ENCODE measurements around the gene INO80.

The INO80 gene

GRCh38 chr15:40969363-40969762 lies 146.7 kb downstream of the INO80 start:
- no peak overlapping the region for H3K4me2 ChIP-seq
- TF ChIP-seq CTCF (conservative IDR thresholded peaks at IDR 0.05; ENCODE audit: low read depth, low read length): no peak
- no peak overlapping the region for H2AFZ ChIP-seq (ENCODE audit: low read depth)
- H3K4me1 ChIP-seq (ENCODE audit: low read depth, poor library complexity, severe bottlenecking): no peaks in the 10 kb centered on the region
- H3K79me2 ChIP-seq (ENCODE audit: insufficient read depth, low read depth): no peaks in the 10 kb centered on the region
- H3K27me3 ChIP-seq (ENCODE audit: insufficient read depth, low read depth): no peaks in the 10 kb centered on the region
- no peaks in the 10 kb centered on the region for H4K20me1 ChIP-seq (ENCODE audit: insufficient read depth)
- no peak overlapping the region for H3K4me3 ChIP-seq (IDR thresholded peaks at IDR 0.05; ENCODE audit: insufficient read depth, low read depth, low read length)
- no peak overlapping the region for H3K9ac ChIP-seq
- H3K36me3 ChIP-seq (ENCODE audit: insufficient read depth): no peaks in the 10 kb centered on the region
- no peak overlapping the region for H3K27ac ChIP-seq

DNA sequence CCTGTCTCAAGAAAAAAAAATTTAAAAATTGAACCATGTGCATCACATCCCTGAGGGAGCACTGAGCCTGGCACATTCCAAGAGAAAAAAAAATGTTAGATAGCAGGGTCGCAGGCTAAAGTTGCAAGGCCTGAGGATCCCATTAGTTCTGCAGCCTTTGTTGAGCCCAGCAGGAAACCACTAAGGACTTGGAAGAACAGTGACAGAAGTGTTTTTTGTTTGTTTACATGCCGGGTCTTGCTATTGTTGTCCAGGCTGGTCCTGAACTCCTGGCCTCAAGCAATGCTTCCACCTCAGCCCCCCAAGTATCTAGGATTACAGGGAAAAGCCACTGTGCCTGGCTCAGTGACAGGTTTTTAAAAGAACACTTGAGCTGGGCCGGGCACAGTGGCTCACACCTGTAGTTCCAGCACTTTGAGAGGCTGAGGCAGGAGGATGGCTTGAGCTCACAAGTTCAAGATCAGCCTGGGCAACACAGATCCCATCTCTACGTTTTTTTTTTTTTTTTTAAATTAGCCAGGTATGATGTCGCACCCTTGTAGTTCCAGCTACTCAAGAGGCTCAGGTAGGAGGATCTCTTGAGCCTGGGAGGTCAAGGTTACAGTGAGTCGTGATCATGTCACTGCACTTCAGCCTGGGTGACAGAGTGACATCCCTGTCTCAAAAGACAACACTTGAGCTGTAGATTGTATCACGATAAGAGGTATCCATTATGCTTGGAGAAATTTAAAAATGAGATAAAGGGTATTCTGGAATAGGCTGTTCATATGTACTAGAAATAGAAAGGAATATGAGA lies 147.6 kb downstream of the INO80 start:
- Histone ChIP-seq H3K4me1 (ENCODE audit: low read depth, poor library complexity, severe bottlenecking) (no peaks in the 10 kb centered on the region), H3K36me3 (ENCODE audit: insufficient read depth) (no peaks in the 10 kb centered on the region), H3K4me3 (IDR thresholded peaks at IDR 0.05; ENCODE audit: insufficient read depth, low read depth, low read length) (no peak overlapping the region), H2AFZ (ENCODE audit: low read depth) (no peak overlapping the region), H3K4me2 (no peak overlapping the region), H3K79me2 (ENCODE audit: insufficient read depth, low read depth) (no peaks in the 10 kb centered on the region), H4K20me1 (ENCODE audit: insufficient read depth) (no peaks in the 10 kb centered on the region), H3K9ac (no peak overlapping the region), H3K27ac (no peak overlapping the region), H3K27me3 (ENCODE audit: insufficient read depth, low read depth) (no peaks in the 10 kb centered on the region)
- no peak for TF ChIP-seq CTCF (conservative IDR thresholded peaks at IDR 0.05; ENCODE audit: low read depth, low read length)

DNA sequence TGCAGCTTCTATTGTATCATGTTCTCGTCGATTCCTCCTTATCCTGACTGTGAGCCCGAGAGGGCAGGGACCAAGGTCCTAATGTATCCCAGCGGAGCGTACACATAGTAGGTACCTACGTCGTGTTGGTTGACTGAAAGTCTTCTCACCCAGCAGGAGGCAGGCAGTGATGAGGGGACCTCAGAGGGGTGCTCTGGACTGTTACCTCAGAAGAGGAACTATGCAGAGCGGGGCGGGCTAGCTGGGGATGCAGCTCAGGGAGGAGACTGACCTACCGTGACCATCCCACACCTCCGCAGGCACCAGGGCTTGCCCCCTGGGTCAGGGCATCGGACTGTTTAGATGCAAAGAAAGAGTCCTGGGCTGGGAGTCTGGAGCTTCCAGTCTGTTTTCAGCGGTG lies 151.4 kb downstream of the INO80 start:
- H3K27ac ChIP-seq: no peak overlapping the region
- H2AFZ ChIP-seq (ENCODE audit: low read depth): no peak overlapping the region
- H3K4me2 ChIP-seq: no peak overlapping the region
- H3K36me3 ChIP-seq (ENCODE audit: insufficient read depth): no peaks in the 10 kb centered on the region
- no peaks in the 10 kb centered on the region for H3K27me3 ChIP-seq (ENCODE audit: insufficient read depth, low read depth)
- no peaks in the 10 kb centered on the region for H3K4me1 ChIP-seq (ENCODE audit: low read depth, poor library complexity, severe bottlenecking)
- no peak overlapping the region for H3K4me3 ChIP-seq (IDR thresholded peaks at IDR 0.05; ENCODE audit: insufficient read depth, low read depth, low read length)
- H3K79me2 ChIP-seq (ENCODE audit: insufficient read depth, low read depth): no peaks in the 10 kb centered on the region
- H4K20me1 ChIP-seq (ENCODE audit: insufficient read depth): no peaks in the 10 kb centered on the region
- no peak overlapping the region for H3K9ac ChIP-seq
- no peak for TF ChIP-seq CTCF (conservative IDR thresholded peaks at IDR 0.05; ENCODE audit: low read depth, low read length)

GRCh38 chr15:40964006-40964405 lies 152.1 kb downstream of the INO80 start:
- H3K4me2 ChIP-seq: no peak overlapping the region
- no peak overlapping the region for H2AFZ ChIP-seq (ENCODE audit: low read depth)
- H3K79me2 ChIP-seq (ENCODE audit: insufficient read depth, low read depth): no peaks in the 10 kb centered on the region
- H3K4me1 ChIP-seq (ENCODE audit: low read depth, poor library complexity, severe bottlenecking): no peaks in the 10 kb centered on the region
- no peaks in the 10 kb centered on the region for H3K36me3 ChIP-seq (ENCODE audit: insufficient read depth)
- no peaks in the 10 kb centered on the region for H4K20me1 ChIP-seq (ENCODE audit: insufficient read depth)
- TF ChIP-seq CTCF (conservative IDR thresholded peaks at IDR 0.05; ENCODE audit: low read depth, low read length): no peak
- no peak overlapping the region for H3K9ac ChIP-seq
- no peak overlapping the region for H3K4me3 ChIP-seq (IDR thresholded peaks at IDR 0.05; ENCODE audit: insufficient read depth, low read depth, low read length)
- H3K27me3 ChIP-seq (ENCODE audit: insufficient read depth, low read depth): no peaks in the 10 kb centered on the region
- no peak overlapping the region for H3K27ac ChIP-seq

Data from KMS-11 (cell line).